ENCODE data around the gene KIAA2012.

The KIAA2012 gene

DNA sequence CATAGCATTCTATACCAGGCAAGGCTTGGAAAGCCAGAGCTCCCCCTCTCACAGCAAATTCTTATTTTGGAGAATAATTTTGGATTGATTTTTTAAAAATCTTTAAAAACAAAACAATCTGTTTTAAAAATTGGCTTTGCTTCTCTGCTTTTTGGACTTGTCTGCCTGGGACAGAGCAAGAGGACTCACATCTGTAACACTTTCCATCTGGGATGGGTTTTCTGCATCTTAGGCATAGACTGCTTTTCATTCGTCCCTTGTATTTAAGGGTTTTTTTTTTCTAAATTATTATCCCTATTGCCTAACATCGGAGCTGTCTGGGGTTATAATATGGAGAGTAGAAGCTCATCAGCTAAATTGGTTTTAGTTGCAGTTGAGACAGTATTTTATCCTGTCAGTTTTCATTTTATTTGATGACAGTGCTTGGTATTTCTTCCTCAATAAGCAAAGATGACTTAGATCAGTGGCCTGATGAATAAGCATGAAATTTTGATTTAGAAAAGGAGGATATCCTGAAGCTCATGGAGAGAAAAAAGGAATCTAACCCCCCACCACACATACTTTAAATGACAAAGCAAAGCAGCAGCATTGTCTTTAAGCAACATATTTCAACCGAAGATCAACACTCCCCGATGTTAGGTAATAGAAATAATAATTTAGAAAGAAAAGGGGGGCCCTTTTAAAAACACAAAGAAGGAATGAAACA, 41.7 kb upstream of the KIAA2012 start:
- TF ChIP-seq, protein P1, sequence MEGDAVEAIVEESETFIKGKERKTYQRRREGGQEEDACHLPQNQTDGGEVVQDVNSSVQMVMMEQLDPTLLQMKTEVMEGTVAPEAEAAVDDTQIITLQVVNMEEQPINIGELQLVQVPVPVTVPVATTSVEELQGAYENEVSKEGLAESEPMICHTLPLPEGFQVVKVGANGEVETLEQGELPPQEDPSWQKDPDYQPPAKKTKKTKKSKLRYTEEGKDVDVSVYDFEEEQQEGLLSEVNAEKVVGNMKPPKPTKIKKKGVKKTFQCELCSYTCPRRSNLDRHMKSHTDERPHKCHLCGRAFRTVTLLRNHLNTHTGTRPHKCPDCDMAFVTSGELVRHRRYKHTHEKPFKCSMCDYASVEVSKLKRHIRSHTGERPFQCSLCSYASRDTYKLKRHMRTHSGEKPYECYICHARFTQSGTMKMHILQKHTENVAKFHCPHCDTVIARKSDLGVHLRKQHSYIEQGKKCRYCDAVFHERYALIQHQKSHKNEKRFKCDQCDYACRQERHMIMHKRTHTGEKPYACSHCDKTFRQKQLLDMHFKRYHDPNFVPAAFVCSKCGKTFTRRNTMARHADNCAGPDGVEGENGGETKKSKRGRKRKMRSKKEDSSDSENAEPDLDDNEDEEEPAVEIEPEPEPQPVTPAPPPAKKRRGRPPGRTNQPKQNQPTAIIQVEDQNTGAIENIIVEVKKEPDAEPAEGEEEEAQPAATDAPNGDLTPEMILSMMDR (IDR thresholded peaks at IDR 0.05; ENCODE audit: low read depth, low read length, missing control alignments) = no peak
- DNase-seq (ENCODE audit: low read depth) = no peak
- in situ Hi-C loops (cut with HindIII; ENCODE audit: low sequenced_read_pairs) = no loop called here

DNA sequence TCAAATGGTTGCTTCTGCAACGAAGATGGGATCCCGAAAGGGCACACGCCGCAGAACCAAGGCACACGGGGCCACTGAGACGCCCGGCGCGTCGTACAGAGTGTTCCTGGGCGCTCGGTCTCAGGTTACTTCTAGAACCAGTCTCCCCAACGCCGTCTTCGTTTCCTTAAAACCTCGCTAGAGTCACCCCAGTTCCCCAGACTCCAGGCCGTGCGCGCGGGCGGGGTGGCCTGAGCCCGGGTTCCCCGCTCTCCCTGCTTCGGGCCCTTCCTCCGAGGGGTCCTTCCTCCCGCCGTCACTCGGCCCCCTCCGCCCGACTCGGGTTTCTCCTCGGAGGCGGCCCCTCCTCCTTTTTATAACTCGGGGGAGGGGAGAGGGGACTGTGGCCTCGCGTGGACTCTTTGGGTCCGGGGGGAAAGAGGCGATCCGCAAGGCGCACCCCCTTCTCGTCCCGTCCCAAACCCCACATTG, 40.2 kb upstream of the KIAA2012 start:
- in situ Hi-C loops (cut with HindIII; ENCODE audit: low sequenced_read_pairs) = no loop called here
- no peak for DNase-seq (ENCODE audit: low read depth)
- peak overlapping the region; percentile 69 for H3K4me3 ChIP-seq (ENCODE audit: low read depth, low read length)
- TF ChIP-seq, protein P1 (IDR thresholded peaks at IDR 0.05; ENCODE audit: low read depth, low read length, missing control alignments) = no peak

More for the DNA sequence above, 41.7 kb upstream of the KIAA2012 start:
- H3K4me3 ChIP-seq (ENCODE audit: low read depth, low read length) = peak overlapping the region; percentile 69

DNA sequence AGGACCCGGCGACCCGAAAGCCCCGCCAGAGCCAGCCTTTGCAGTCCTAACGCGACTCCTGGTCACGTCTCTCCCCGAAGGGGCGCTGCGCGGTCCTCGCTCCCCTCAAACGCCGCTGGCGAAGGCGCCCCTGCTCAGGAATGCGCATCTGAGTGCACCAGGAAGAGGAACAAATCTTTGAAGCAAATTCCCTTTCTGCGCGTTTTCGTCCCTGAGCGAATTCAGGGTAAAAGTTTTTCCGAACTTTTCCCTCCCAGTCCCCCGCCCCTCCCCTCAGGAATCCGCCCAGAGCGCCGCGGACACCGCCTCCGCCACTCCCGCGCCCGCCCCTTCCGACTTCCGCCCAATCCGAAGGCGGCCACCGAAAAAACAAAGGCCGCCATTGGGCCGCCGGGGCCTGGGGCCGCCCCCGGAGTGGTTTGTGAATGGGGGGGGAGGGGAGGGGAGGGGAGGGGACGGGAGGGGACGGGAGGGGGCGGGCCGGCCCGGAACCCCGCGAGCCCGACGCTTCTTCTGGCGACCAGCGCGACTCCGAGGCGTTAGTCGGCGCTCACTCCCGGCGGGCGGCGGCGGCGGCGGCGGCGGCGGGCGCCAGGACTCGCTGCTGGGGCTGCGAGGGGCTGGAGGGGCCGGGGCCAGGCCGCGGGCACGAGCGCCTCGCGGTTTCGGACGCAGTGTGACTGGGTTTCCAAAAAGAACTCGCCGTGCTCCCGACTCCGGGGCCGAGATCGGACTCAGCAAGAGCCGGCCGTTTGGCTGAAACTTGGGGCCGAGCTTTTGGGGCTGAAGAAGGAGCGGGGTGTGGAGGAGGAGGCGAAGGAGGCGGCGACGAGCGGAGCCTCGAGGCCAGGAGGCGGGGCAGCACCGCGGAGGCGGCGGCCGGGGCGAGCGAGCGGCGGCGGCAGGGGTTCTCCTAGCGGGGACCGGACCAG, 39.5 kb upstream of the KIAA2012 start, which contains the start of gene FZD7:
FZD7 (plus strand) TSS at position 539 of the 932 bp plus-strand sequence. CDS start 793 bp downstream, outside the sequence.
- TF ChIP-seq, protein P1 (IDR thresholded peaks at IDR 0.05; ENCODE audit: low read depth, low read length, missing control alignments) = peak; percentile 29
- peak; percentile 84 for DNase-seq (ENCODE audit: low read depth)
- H3K4me3 ChIP-seq (ENCODE audit: low read depth, low read length) = peak within 1 kb of the TSS; percentile 72
- in situ Hi-C loops (cut with HindIII; ENCODE audit: low sequenced_read_pairs) = no loop called here

DNA sequence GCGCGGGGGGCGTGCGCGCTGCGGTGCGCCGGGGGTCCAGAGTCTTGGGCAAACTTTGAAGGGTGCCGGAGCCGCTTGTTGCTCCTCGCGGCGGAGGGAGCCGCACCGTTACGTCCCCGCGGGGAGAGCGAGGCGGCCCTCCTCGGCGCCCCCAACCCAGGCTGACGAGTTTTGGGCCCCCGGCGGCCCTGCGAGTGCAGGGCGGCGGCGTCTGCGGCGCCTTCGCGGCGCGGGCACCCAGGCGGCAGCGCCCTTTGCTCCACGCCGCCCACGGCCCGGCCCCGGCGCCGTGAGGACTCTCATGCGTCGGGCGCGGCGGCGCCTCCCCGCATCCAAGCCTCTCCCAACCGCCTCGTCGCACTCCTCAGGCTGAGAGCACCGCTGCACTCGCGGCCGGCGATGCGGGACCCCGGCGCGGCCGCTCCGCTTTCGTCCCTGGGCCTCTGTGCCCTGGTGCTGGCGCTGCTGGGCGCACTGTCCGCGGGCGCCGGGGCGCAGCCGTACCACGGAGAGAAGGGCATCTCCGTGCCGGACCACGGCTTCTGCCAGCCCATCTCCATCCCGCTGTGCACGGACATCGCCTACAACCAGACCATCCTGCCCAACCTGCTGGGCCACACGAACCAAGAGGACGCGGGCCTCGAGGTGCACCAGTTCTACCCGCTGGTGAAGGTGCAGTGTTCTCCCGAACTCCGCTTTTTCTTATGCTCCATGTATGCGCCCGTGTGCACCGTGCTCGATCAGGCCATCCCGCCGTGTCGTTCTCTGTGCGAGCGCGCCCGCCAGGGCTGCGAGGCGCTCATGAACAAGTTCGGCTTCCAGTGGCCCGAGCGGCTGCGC, 38.6 kb upstream of the KIAA2012 start:
- H3K4me3 ChIP-seq (ENCODE audit: low read depth, low read length) = peak overlapping the region; percentile 72
- TF ChIP-seq, protein P1 (IDR thresholded peaks at IDR 0.05; ENCODE audit: low read depth, low read length, missing control alignments) = no peak
- DNase-seq (ENCODE audit: low read depth) = no peak
- in situ Hi-C loops (cut with HindIII; ENCODE audit: low sequenced_read_pairs) = no loop called here

DNA sequence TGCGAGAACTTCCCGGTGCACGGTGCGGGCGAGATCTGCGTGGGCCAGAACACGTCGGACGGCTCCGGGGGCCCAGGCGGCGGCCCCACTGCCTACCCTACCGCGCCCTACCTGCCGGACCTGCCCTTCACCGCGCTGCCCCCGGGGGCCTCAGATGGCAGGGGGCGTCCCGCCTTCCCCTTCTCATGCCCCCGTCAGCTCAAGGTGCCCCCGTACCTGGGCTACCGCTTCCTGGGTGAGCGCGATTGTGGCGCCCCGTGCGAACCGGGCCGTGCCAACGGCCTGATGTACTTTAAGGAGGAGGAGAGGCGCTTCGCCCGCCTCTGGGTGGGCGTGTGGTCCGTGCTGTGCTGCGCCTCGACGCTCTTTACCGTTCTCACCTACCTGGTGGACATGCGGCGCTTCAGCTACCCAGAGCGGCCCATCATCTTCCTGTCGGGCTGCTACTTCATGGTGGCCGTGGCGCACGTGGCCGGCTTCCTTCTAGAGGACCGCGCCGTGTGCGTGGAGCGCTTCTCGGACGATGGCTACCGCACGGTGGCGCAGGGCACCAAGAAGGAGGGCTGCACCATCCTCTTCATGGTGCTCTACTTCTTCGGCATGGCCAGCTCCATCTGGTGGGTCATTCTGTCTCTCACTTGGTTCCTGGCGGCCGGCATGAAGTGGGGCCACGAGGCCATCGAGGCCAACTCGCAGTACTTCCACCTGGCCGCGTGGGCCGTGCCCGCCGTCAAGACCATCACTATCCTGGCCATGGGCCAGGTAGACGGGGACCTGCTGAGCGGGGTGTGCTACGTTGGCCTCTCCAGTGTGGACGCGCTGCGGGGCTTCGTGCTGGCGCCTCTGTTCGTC, 37.7 kb upstream of the KIAA2012 start:
- in situ Hi-C loops (cut with HindIII; ENCODE audit: low sequenced_read_pairs) = no loop called here
- H3K4me3 ChIP-seq (ENCODE audit: low read depth, low read length) = peak overlapping the region; percentile 72
- TF ChIP-seq, protein P1 (IDR thresholded peaks at IDR 0.05; ENCODE audit: low read depth, low read length, missing control alignments) = peak; percentile 76
- no peak for DNase-seq (ENCODE audit: low read depth)
